ENCODE results near the gene OTUD4. TPM values are rescaled to one million over a fixed set of nuclear protein-coding genes. Genes with fewer than 3 reads are reported as not detected.
"Not testable (repeated sequence)": the region's sequence is repeated elsewhere in the genome, so short reads cannot be mapped to it uniquely, and the experiment has no call there.

Gene OTUD4
- polyA plus RNA-seq, 6 donors from 2014 or later, result 11.9 to 20.1 (median 15.4) TPM

- Mint-ChIP-seq H3K9me3 (peaks cover 0 to 2% (median 0%) of the 10 kb centered on the region in 7 donors), H3K27me3 (peaks cover 0 to 9% (median 0%) of the 10 kb centered on the region in 3 donors), H3K36me3 (no peaks in the 10 kb centered on the region), H3K27ac (peak overlapping the region in 1 of 6 donors; percentile 90), H3K4me3 (no peak overlapping the region), H3K4me1 (peaks cover 7 to 16% (median 8%) of the 10 kb centered on the region in 3 donors)
- no peak for ATAC-seq (ENCODE audit: low read depth in 2 of 2)
- no peak for DNase-seq
Observed at GRCh38 chr4:145196747-145197146, 16.4 kb upstream of the OTUD4 start.

- Mint-ChIP-seq H3K4me3 (no peak overlapping the region), H3K4me1 (peaks cover 7 to 16% (median 8%) of the 10 kb centered on the region in 3 donors), H3K9me3 (peaks cover 0 to 2% (median 0%) of the 10 kb centered on the region in 7 donors), H3K36me3 (no peaks in the 10 kb centered on the region), H3K27me3 (peaks cover 0 to 9% (median 6%) of the 10 kb centered on the region in 3 donors), H3K27ac (no peak overlapping the region)
- ATAC-seq (ENCODE audit: low read depth in 2 of 2) (peak; percentile 100), DNase-seq (peak; percentile 31)
Observed at GRCh38 chr4:145195167-145195952, 15.0 kb upstream of the OTUD4 start.

GRCh38 chr4:145189981-145190380 lies 9.6 kb upstream of the OTUD4 start:
- Mint-ChIP-seq H3K27ac (no peak overlapping the region), H3K27me3 (peaks cover 0 to 6% (median 0%) of the 10 kb centered on the region in 3 donors), H3K4me3 (no peak overlapping the region), H3K4me1 (peaks cover 9 to 14% (median 12%) of the 10 kb centered on the region in 3 donors), H3K36me3 (peaks cover 0 to 4% of the 10 kb centered on the region in 2 donors), H3K9me3 (no peaks in the 10 kb centered on the region)
- DNase-seq, result no peak
- ATAC-seq (ENCODE audit: low read depth in 2 of 2), result no peak

GRCh38 chr4:145186729-145187128 lies 6.3 kb upstream of the OTUD4 start:
- Mint-ChIP-seq H3K4me3 (no peak overlapping the region), H3K4me1 (peaks cover 8 to 10% (median 9%) of the 10 kb centered on the region in 3 donors), H3K27me3 (peaks cover 0 to 6% (median 0%) of the 10 kb centered on the region in 3 donors), H3K9me3 (no peaks in the 10 kb centered on the region), H3K36me3 (peaks cover 0 to 4% of the 10 kb centered on the region in 2 donors), H3K27ac (no peak overlapping the region)
- ATAC-seq (ENCODE audit: low read depth in 2 of 2), result peak; percentile 100
- DNase-seq, result peak; percentile 40

- Mint-ChIP-seq H3K4me3 (no peak overlapping the region), H3K36me3 (peaks cover 0 to 4% of the 10 kb centered on the region in 2 donors), H3K27ac (peak overlapping the region in 1 of 6 donors; percentile 24), H3K9me3 (no peaks in the 10 kb centered on the region), H3K4me1 (peaks cover 16 to 26% (median 25%) of the 10 kb centered on the region in 3 donors), H3K27me3 (no peaks in the 10 kb centered on the region)
- DNase-seq (no peak), ATAC-seq (ENCODE audit: low read depth in 2 of 2) (no peak)
Observed at GRCh38 chr4:145183581-145183980, 3.2 kb upstream of the OTUD4 start.

- DNase-seq, result no peak
- H3K27ac Mint-ChIP-seq, result no peak overlapping the region
- peaks cover 20 to 30% (median 30%) of the 10 kb centered on the region in 3 donors for H3K4me1 Mint-ChIP-seq
- peaks cover 0 to 4% of the 10 kb centered on the region in 2 donors for H3K36me3 Mint-ChIP-seq
- H3K27me3 Mint-ChIP-seq, result no peaks in the 10 kb centered on the region
- H3K4me3 Mint-ChIP-seq, result peak overlapping the region in 1 of 8 donors; percentile 44
- no peak for ATAC-seq (ENCODE audit: low read depth in 2 of 2)
- H3K9me3 Mint-ChIP-seq, result no peaks in the 10 kb centered on the region
Observed at GRCh38 chr4:145183023-145183422, 2.6 kb upstream of the OTUD4 start.

GRCh38 chr4:145182222-145182621 lies 1.8 kb upstream of the OTUD4 start:
- peak overlapping the region in 5 of 8 donors; percentile 16 to 77 (median 33) for H3K4me3 Mint-ChIP-seq
- H3K36me3 Mint-ChIP-seq, result peaks cover 0 to 4% of the 10 kb centered on the region in 2 donors
- ATAC-seq (ENCODE audit: low read depth in 2 of 2) (no peak), DNase-seq (no peak)
- H3K4me1 Mint-ChIP-seq, result peaks cover 26 to 38% (median 35%) of the 10 kb centered on the region in 3 donors
- H3K27me3 Mint-ChIP-seq, result no peaks in the 10 kb centered on the region
- H3K27ac Mint-ChIP-seq, result no peak overlapping the region
- H3K9me3 Mint-ChIP-seq, result no peaks in the 10 kb centered on the region

- Mint-ChIP-seq H3K27me3 (no peaks in the 10 kb centered on the region), H3K4me1 (peaks cover 20 to 31% (median 26%) of the 10 kb centered on the region in 3 donors), H3K4me3 (peak overlapping the region; percentile 85 to 93 (median 90)), H3K9me3 (no peaks in the 10 kb centered on the region), H3K36me3 (peaks cover 0 to 4% of the 10 kb centered on the region in 2 donors), H3K27ac (peak overlapping the region; percentile 59 to 96 (median 82))
- ATAC-seq (ENCODE audit: low read depth in 2 of 2) (no peak), DNase-seq (no peak)
Observed at GRCh38 chr4:145181091-145181501, 707 bp upstream of the OTUD4 start.

- Mint-ChIP-seq H3K27ac (peak overlapping the region; percentile 95 to 99 (median 96)), H3K4me1 (peaks cover 20 to 31% (median 29%) of the 10 kb centered on the region in 3 donors), H3K4me3 (peak overlapping the region; percentile 85 to 95 (median 92))
- DNase-seq, H3K36me3 Mint-ChIP-seq, H3K27me3 Mint-ChIP-seq, H3K9me3 Mint-ChIP-seq: not testable (repeated sequence)
- ATAC-seq (ENCODE audit: low read depth in 2 of 2), result peak in 1 of 2 donors; percentile 24
Observed at GRCh38 chr4:145179861-145180297, 510 bp downstream of the OTUD4 start.

GRCh38 chr4:145179281-145179860 lies 1.0 kb downstream of the OTUD4 start:
- no peaks in the 10 kb centered on the region for H3K9me3 Mint-ChIP-seq
- peak overlapping the region; percentile 95 to 99 (median 98) for H3K27ac Mint-ChIP-seq
- H3K4me1 Mint-ChIP-seq, result peaks cover 20 to 34% (median 34%) of the 10 kb centered on the region in 3 donors

GRCh38 chr4:145178740-145179280 lies 1.6 kb downstream of the OTUD4 start:
- Mint-ChIP-seq H3K27me3 (no peaks in the 10 kb centered on the region), H3K9me3 (no peaks in the 10 kb centered on the region), H3K27ac (peak overlapping the region; percentile 95 to 99 (median 98)), H3K36me3 (peaks cover 0 to 9% of the 10 kb centered on the region in 2 donors), H3K4me3 (peak overlapping the region; percentile 85 to 95 (median 92)), H3K4me1 (peaks cover 23 to 38% (median 37%) of the 10 kb centered on the region in 3 donors)
- no peak for ATAC-seq (ENCODE audit: low read depth in 2 of 2)
- peak; percentile 48 for DNase-seq

More at GRCh38 chr4:145179281-145179860, 1.0 kb downstream of the OTUD4 start:
- Mint-ChIP-seq H3K36me3 (peaks cover 0 to 3% of the 10 kb centered on the region in 2 donors), H3K27me3 (no peaks in the 10 kb centered on the region), H3K4me3 (peak overlapping the region; percentile 85 to 95 (median 92))
- ATAC-seq (ENCODE audit: low read depth in 2 of 2) (peak; percentile 56 to 58), DNase-seq (peak; percentile 88)

- Mint-ChIP-seq H3K27ac (peak overlapping the region; percentile 95 to 99 (median 98)), H3K4me3 (peak overlapping the region; percentile 85 to 95 (median 92)), H3K9me3 (no peaks in the 10 kb centered on the region), H3K27me3 (no peaks in the 10 kb centered on the region), H3K36me3 (peaks cover 0 to 16% of the 10 kb centered on the region in 2 donors), H3K4me1 (peaks cover 26 to 41% (median 38%) of the 10 kb centered on the region in 3 donors)
- no peak for ATAC-seq (ENCODE audit: low read depth in 2 of 2)
- peak; percentile 25 for DNase-seq
Observed at GRCh38 chr4:145177906-145178538, 2.4 kb downstream of the OTUD4 start.

GRCh38 chr4:145177511-145177905 lies 2.9 kb downstream of the OTUD4 start:
- Mint-ChIP-seq H3K4me1 (peaks cover 26 to 45% (median 38%) of the 10 kb centered on the region in 3 donors), H3K9me3 (no peaks in the 10 kb centered on the region), H3K27ac (peak overlapping the region in 5 of 6 donors; percentile 26 to 99 (median 96)), H3K36me3 (peaks cover 0 to 16% of the 10 kb centered on the region in 2 donors), H3K4me3 (peak overlapping the region in 7 of 8 donors; percentile 85 to 95 (median 94)), H3K27me3 (no peaks in the 10 kb centered on the region)
- DNase-seq (no peak), ATAC-seq (ENCODE audit: low read depth in 2 of 2) (no peak)
